Aorta (tissue), 5 donors: ENCODE data around the gene ECHS1. TPM values are rescaled to one million over a fixed set of nuclear protein-coding genes. Genes with fewer than 3 reads are reported as not detected.

Experiments used
- ATAC-seq: fragments of 200-7000 bp; cut with Tn5 transposase; one replicate; pipeline ENCODE4 v1.9.1; 2022; ENCODE audit warnings: moderate library complexity; ENCODE audit not compliant: low FRiP score
- DNase-seq, 2 donors: peaks; one replicate each; pipeline ENCODE4 v3.0.0-alpha.2; 2020
- H3K27ac ChIP-seq, 2 donors: one replicate each; pipeline ENCODE4 v1.5.1; 2013; ENCODE audit warnings: low read length in 2 of 2, mild to moderate bottlenecking in 2 of 2, moderate library complexity in 2 of 2, control low read depth in 1 of 2, inconsistent platforms in 1 of 2, low read depth in 1 of 2
- H3K27me3 ChIP-seq, 2 donors: one replicate each; pipeline ENCODE4 v1.6.1; 2013; ENCODE audit warnings: control low read depth in 1 of 2, low read length in 1 of 2, mild to moderate bottlenecking in 1 of 2, moderate library complexity in 1 of 2; ENCODE audit not compliant: insufficient read depth in 2 of 2, control insufficient read depth in 1 of 2
- H3K36me3 ChIP-seq, 2 donors: one replicate each; pipeline ENCODE4 v1.6.1; 2013; ENCODE audit warnings: control low read depth in 1 of 2, low read length in 1 of 2, mild to moderate bottlenecking in 1 of 2; ENCODE audit not compliant: insufficient read depth in 2 of 2, control insufficient read depth in 1 of 2
- H3K4me1 ChIP-seq, 2 donors: one replicate each; pipeline ENCODE4 v1.6.1; 2013; ENCODE audit warnings: low read length in 2 of 2, control low read depth in 1 of 2, mild to moderate bottlenecking in 1 of 2, moderate library complexity in 1 of 2; ENCODE audit not compliant: insufficient read depth in 2 of 2, control insufficient read depth in 1 of 2
- H3K4me3 ChIP-seq, 2 donors: one replicate each; pipeline ENCODE4 v1.5.1; 2013; ENCODE audit warnings: low read length in 2 of 2, control low read depth in 1 of 2, mild to moderate bottlenecking in 1 of 2
- H3K9me3 ChIP-seq: one replicate; pipeline ENCODE4 v1.6.1; 2013; ENCODE audit warnings: mild to moderate bottlenecking, low read length; ENCODE audit not compliant: control insufficient read depth
- WGBS, 2 donors: extraction: QIAGEN DNeasy Blood & Tissue Kit; methylation state at CpG; one replicate each; pipeline ENCODE4 v1.1.7; 2013; 5-methylcytosine and 5-hydroxymethylcytosine counted together
- intact Hi-C, 2 donors: fragments of 100-400 bp; cut with DNase I; formaldehyde crosslinking; loops; one replicate each; pipeline versions ENCODE4 v1.14.2 to v1.15.0; 2022
- polyA plus RNA-seq, 2 donors: library from polyadenylated mRNA; stranded (reverse); fragments of 200-250 nt; gene quantifications; one replicate each; pipeline ENCODE4 v1.2.3, GENCODE V29; 2013
- total RNA-seq, 2 donors: library from RNA; stranded (reverse); fragmentation: NEBNext Ultra II Directional; extraction: Animal tissue kit (Norgen Biotek cat#: 25700); gene quantifications; one replicate each; pipeline ENCODE4 v1.2.1, GENCODE V29; 2021
- donor health status: healthy with polysubstance abuse.
- donor health status: Bipolar disorder and iron deficiency.
- donor health status: DM: no; HTN: no; CAD: no.
- donor health status: DM: no; HTN: no; CAD: no.
- donor health status: DM: yes; HTN: yes; CAD: no.

ECHS1 gene
- total and polyA plus RNA-seq, 4 donors, result 34.3 to 93.7 (median 52.5) TPM

DNA sequence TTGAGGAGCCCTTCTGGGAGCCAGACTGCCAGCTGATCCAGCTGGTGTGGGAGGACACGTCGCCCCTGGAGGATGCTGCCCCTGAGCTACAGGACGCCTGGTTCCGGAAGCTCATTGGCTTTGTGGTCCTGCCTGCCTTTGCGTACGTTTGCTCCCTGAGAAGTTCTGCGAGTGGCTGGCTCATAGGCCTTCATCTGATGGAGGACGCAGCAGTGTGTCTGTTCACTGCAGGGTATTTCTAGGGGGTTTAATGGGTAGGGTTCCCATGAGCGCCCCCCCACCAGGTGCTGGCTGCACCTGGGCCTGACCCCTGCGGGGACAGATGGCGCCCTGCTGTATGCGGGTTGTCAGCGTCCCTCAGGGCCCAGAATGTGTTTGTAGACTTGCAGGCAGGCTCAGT, 10.9 kb upstream of the ECHS1 start:
- peak in 1 of 2 donors; percentile 50 for DNase-seq
- WGBS, 2 donors, result 90 to 91% methylated on average over 13 of the region's 13 CpGs
- Histone ChIP-seq H3K9me3 (no peaks in the 10 kb centered on the region), H3K4me1 (no peaks in the 10 kb centered on the region), H3K4me3 (no peak overlapping the region), H3K27me3 (no peaks in the 10 kb centered on the region), H3K36me3 (peaks cover 0 to 4% of the 10 kb centered on the region in 2 donors), H3K27ac (no peak overlapping the region)
- ATAC-seq, result no peak
- intact Hi-C loops, result no loop called here

GRCh38 chr10:133383551-133383950, 10.4 kb upstream of the ECHS1 start:
- no peaks in the 10 kb centered on the region for H3K9me3 ChIP-seq
- intact Hi-C loops, result no loop called here
- peaks cover 0 to 4% of the 10 kb centered on the region in 2 donors for H3K36me3 ChIP-seq
- H3K27ac ChIP-seq, result no peak overlapping the region
- no peaks in the 10 kb centered on the region for H3K27me3 ChIP-seq
- WGBS, 2 donors, result 94 to 97% methylated on average over 4 of the region's 4 CpGs
- DNase-seq (peak in 1 of 2 donors; percentile 35), ATAC-seq (no peak)
- no peaks in the 10 kb centered on the region for H3K4me1 ChIP-seq
- H3K4me3 ChIP-seq, result no peak overlapping the region

GRCh38 chr10:133381036-133381435, 7.9 kb upstream of the ECHS1 start:
- DNase-seq, result peak in 1 of 2 donors; percentile 21
- Histone ChIP-seq H3K9me3 (no peaks in the 10 kb centered on the region), H3K4me1 (no peaks in the 10 kb centered on the region), H3K27ac (no peak overlapping the region), H3K4me3 (no peak overlapping the region), H3K27me3 (no peaks in the 10 kb centered on the region), H3K36me3 (peaks cover 0 to 4% of the 10 kb centered on the region in 2 donors)
- 94 to 95% methylated on average over 8 of the region's 8 CpGs for WGBS, 2 donors
- intact Hi-C loops, result no loop called here
- no peak for ATAC-seq

DNA sequence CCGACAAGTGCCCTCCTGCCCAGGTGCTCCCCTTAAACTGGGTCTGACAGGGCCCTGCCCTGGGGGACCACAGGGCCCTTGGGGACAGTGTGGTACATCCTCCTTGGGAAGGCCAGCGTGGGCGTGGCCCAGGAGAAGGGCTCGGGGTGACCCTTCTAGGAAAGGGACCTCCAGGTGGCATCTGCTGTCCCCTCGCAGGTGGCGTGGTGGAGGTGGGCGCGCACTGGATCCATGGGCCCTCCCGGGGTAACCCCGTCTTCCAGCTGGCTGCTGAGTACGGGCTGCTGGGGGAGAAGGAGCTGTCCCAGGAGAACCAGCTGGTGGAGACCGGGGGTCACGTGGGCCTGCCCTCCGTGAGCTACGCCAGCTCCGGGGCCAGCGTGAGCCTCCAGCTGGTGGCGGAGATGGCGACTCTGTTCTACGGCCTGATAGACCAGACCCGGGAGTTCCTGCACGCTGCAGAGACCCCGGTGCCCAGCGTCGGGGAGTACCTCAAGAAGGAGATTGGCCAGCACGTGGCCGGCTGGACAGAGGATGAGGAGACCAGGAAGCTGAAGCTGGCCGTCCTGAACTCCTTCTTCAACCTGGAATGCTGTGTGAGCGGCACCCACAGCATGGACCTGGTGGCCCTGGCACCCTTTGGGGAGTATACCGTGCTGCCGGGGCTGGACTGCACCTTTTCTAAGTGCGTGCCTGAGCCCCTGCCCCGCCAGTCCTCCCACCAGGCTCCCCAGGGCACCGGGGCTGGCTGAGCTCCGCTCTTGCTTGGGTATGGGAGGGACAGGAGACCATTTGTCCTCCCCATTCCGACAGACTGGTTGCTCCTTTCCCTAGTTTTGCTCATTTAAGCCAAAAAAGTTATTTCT, 6.9 kb upstream of the ECHS1 start:
- 90% methylated on average over 36 of the region's 36 CpGs for WGBS, 2 donors
- no peaks in the 10 kb centered on the region for H3K4me1 ChIP-seq
- H3K9me3 ChIP-seq, result no peaks in the 10 kb centered on the region
- H3K36me3 ChIP-seq, result peaks cover 0 to 4% of the 10 kb centered on the region in 2 donors
- ATAC-seq (no peak), DNase-seq (no peak)
- H3K27ac ChIP-seq, result no peak overlapping the region
- intact Hi-C loops, result loop anchor here in 1 of 2 donors (5.0 kb wide), 1 partner anchor 73 kb away; the partner anchor contains the start of genes TUBGCP2 and ZNF511
- no peaks in the 10 kb centered on the region for H3K27me3 ChIP-seq
- H3K4me3 ChIP-seq, result peak overlapping the region; percentile 60 to 80

DNA sequence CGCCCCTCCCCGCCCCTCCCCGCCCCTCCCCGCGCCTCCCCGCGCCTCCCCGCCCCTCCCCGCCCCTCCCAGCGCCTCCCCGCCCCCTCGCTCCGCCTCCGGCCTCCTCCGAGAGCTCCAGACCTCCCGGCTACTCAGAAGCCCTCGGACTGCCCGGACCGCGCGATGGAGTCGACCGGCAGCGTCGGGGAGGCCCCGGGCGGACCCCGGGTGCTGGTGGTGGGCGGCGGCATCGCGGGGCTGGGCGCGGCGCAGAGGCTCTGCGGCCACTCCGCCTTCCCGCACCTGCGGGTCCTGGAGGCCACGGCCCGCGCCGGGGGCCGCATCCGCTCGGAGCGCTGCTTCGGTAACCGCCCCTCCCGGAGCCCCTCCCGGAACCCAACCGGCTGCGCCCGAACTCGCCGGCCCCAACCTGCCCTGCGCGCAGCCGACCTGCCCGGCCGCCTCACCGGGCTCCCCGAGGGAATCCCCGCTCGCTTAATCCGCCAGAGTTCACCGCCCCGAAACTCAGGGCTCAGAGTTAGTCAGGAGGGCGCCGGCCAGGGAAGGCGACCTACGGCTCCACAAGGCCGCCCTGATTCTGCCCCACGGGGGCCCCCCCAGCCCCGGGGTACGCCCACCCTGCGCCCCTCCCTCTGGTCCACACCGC, 6.1 kb upstream of the ECHS1 start, which contains the start of gene PAOX:
Gene PAOX (plus strand): TSS at position 111 of the 649 bp plus-strand sequence. CDS start 55 bp downstream, at position 166.
- Histone ChIP-seq H3K4me1 (no peaks in the 10 kb centered on the region), H3K36me3 (peaks cover 0 to 3% of the 10 kb centered on the region in 2 donors), H3K9me3 (no peaks in the 10 kb centered on the region), H3K27me3 (no peaks in the 10 kb centered on the region), H3K4me3 (peak within 1 kb of the TSS; percentile 72 to 80), H3K27ac (peak within 1 kb of the TSS in 1 of 2 donors; percentile 4)
- intact Hi-C loops, result loop anchor here in 1 of 2 donors (5.0 kb wide), 1 partner anchor 72 kb away; the partner anchor contains the start of genes TUBGCP2 and ZNF511
- ATAC-seq (peak; percentile 58), DNase-seq (peak; percentile 87 to 92)
- WGBS, 2 donors, result 2 to 4% methylated on average over 30 to 69 of the region's 78 CpGs

DNA sequence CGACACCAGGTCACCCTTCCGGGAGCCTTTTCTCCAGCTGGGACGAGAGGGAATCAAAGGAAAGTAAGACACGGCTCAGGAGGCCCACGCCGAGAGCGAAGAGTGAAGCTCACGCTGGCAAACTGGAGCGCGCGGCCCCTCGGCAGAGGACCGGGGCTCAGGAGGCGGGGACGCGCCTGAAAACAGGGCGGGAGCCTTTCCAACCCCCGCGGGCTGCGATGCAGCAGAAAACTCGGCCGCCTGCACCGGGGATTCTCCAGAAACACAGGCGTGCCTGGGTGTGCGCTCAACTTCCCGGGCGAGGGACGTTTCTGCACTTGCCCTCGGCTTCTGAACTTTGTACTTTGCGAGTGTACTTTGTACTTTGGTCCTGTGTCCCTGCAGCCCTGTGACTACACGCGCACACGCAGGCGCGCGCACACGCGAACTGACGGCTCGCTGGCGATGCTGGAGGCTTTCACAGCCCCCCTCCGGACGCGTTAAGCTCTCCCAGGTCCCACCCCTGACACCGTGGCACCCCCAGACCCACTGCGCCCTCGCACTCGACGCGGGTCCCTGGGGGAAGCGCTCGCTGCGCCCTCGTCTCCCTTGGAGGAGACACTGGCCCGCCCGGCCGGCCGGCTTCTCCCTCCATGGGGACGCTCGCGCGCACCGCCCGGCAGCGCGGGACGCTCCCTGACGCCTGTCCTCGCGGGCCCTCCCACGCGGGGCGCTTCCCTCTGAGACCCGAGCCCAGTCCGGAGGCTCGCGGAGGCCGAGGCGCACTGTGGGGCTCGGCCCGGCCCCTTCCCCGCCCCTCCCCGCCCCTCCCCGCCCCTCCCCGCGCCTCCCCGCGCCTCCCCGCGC, 5.3 kb upstream of the ECHS1 start:
- ATAC-seq, result peak; percentile 87
- peak; percentile 86 to 90 for DNase-seq
- H3K4me1 ChIP-seq, result no peaks in the 10 kb centered on the region

DNA sequence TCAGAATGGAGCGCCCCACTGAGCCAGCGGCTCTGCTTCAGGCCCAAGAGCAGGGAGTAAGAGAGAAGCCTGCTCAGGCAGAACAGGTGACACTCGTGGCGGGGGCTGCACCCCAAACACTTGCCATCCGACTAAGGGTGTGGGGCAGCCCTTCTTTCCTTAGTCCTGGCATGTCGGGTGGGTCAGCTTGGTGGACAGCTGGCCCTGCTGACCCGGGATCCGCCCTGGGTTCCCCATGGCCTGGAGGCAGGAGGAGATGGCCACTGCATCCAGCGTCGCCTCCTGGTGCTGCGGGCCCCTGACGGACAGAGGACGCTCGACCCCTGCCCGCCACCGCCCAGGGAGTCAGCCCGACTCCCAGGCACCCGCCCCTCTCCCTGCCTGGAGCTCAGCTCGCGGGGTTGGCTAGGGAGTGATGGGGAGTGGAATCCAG, 4.7 kb upstream of the ECHS1 start:
- intact Hi-C loops, result loop anchor here in 1 of 2 donors (5.0 kb wide), 1 partner anchor 71 kb away; the partner anchor contains the start of genes TUBGCP2 and ZNF511
- Histone ChIP-seq H3K4me1 (no peaks in the 10 kb centered on the region), H3K27me3 (no peaks in the 10 kb centered on the region), H3K27ac (peak overlapping the region in 1 of 2 donors; percentile 10), H3K4me3 (peak overlapping the region in 1 of 2 donors; percentile 72), H3K9me3 (no peaks in the 10 kb centered on the region), H3K36me3 (no peaks in the 10 kb centered on the region)
- ATAC-seq (peak; percentile 1), DNase-seq (peak in 1 of 2 donors; percentile 79)
- WGBS, 2 donors, result 23% methylated on average over 18 to 20 of the region's 20 CpGs

More for the DNA sequence above, 5.3 kb upstream of the ECHS1 start:
- intact Hi-C loops, result loop anchor here in 1 of 2 donors (5.0 kb wide), 1 partner anchor 71 kb away; the partner anchor contains the start of genes TUBGCP2 and ZNF511
- H3K27ac ChIP-seq, result peak overlapping the region in 1 of 2 donors; percentile 1
- no peaks in the 10 kb centered on the region for H3K27me3 ChIP-seq
- no peaks in the 10 kb centered on the region for H3K36me3 ChIP-seq
- no peaks in the 10 kb centered on the region for H3K9me3 ChIP-seq
- 0% methylated on average over 65 to 83 of the region's 90 CpGs for WGBS, 2 donors
- peak overlapping the region; percentile 27 to 72 for H3K4me3 ChIP-seq
